HS-27A (cell line): ENCODE results near the gene KRTAP1-5.
"Not testable (repeated sequence)": the region's sequence is repeated elsewhere in the genome, so short reads cannot be mapped to it uniquely, and the experiment has no call there.

Experiments
- DNase-seq: peaks from one replicate; pipeline ENCODE4 v3.0.0-alpha.2; 2012; ENCODE audit warnings: low read depth, missing footprints

Gene KRTAP1-5

GRCh38 chr17:41048441-41048840, 21.4 kb upstream of the KRTAP1-5 start:
- DNase-seq: no peak

GRCh38 chr17:41046735-41047465, 19.9 kb upstream of the KRTAP1-5 start, which contains the start of gene KRTAP2-1:
KRTAP2-1 (minus strand) TSS chr17:41047316; CDS start chr17:41047267, 49 bp downstream.
- DNase-seq: not testable (repeated sequence)

- no peak for DNase-seq
Observed at GRCh38 chr17:41042953-41043352, 15.9 kb upstream of the KRTAP1-5 start.

GRCh38 chr17:41040783-41041571, 14.0 kb upstream of the KRTAP1-5 start, which contains the start of gene KRTAP1-1:
KRTAP1-1 (minus strand) TSS chr17:41041450; CDS start chr17:41041397, 53 bp downstream.
- not testable (repeated sequence) for DNase-seq

GRCh38 chr17:41037853-41038350, 10.9 kb upstream of the KRTAP1-5 start:
- DNase-seq: no peak

GRCh38 chr17:41034346-41034935, 7.4 kb upstream of the KRTAP1-5 start, which contains the start of gene KRTAP1-3:
KRTAP1-3 (minus strand) TSS chr17:41034874; CDS start chr17:41034821, 53 bp downstream.
- not testable (repeated sequence) for DNase-seq

- DNase-seq: no peak
Observed at GRCh38 chr17:41029633-41030245, 2.7 kb upstream of the KRTAP1-5 start, which contains the start of gene KRTAP1-4. KRTAP1-4 (minus strand) TSS chr17:41030195; CDS start chr17:41030078, 117 bp downstream.

- no peak for DNase-seq
Observed at GRCh38 chr17:41024697-41025096, 2.3 kb downstream of the KRTAP1-5 start.

- DNase-seq: no peak
Observed at GRCh38 chr17:41020336-41020735, 6.7 kb downstream of the KRTAP1-5 start.

- DNase-seq: no peak
Observed at GRCh38 chr17:41019415-41019814, 7.6 kb downstream of the KRTAP1-5 start.

- DNase-seq: no peak
Observed at GRCh38 chr17:41018541-41018940, 8.5 kb downstream of the KRTAP1-5 start.

GRCh38 chr17:41016578-41017215, 10.3 kb downstream of the KRTAP1-5 start:
- DNase-seq: no peak

GRCh38 chr17:41015454-41015853, 11.6 kb downstream of the KRTAP1-5 start:
- no peak for DNase-seq

- no peak for DNase-seq
Observed at GRCh38 chr17:41013606-41014005, 13.4 kb downstream of the KRTAP1-5 start.

- no peak for DNase-seq
Observed at GRCh38 chr17:41013181-41013580, 13.8 kb downstream of the KRTAP1-5 start.

GRCh38 chr17:41012326-41013120, 14.5 kb downstream of the KRTAP1-5 start:
- DNase-seq: no peak

- no peak for DNase-seq
Observed at GRCh38 chr17:41010441-41010840, 16.6 kb downstream of the KRTAP1-5 start.

- DNase-seq: no peak
Observed at GRCh38 chr17:41009936-41010335, 17.1 kb downstream of the KRTAP1-5 start.

GRCh38 chr17:41009301-41009760, 17.7 kb downstream of the KRTAP1-5 start:
- DNase-seq: no peak

GRCh38 chr17:41008811-41009210, 18.2 kb downstream of the KRTAP1-5 start, which contains the start of gene KRTAP3-1:
KRTAP3-1 (minus strand) TSS chr17:41009128; CDS start chr17:41009074, 54 bp downstream.
- DNase-seq: no peak
